ENCODE data around the gene RAD51B.
A peak's percentile ranks its signal among the peaks of the same experiment; 100 is the strongest.

Gene RAD51B

GRCh38 chr14:68460541-68460940 is 641.0 kb downstream of the RAD51B start:
- no peak overlapping the region for H3K4me2 ChIP-seq (ENCODE audit: low read length)
- peak overlapping the region; percentile 80 for H3K27ac ChIP-seq
- H3K9me3 ChIP-seq (ENCODE audit: control insufficient read depth, low read length): no peaks in the 10 kb centered on the region
- no peaks in the 10 kb centered on the region for H3K27me3 ChIP-seq (ENCODE audit: control insufficient read depth, insufficient read depth, low read length)
- peaks cover 31% of the 10 kb centered on the region for H3K4me1 ChIP-seq
- no peak overlapping the region for H3K9ac ChIP-seq
- TF ChIP-seq CTCF (IDR thresholded peaks at IDR 0.05): no peak
- H2AFZ ChIP-seq: no peak overlapping the region
- no peaks in the 10 kb centered on the region for H3K36me3 ChIP-seq (ENCODE audit: control insufficient read depth, insufficient read depth, low read length)
- H3K4me3 ChIP-seq (ENCODE audit: low read depth, low read length): no peak overlapping the region
- H3K79me2 ChIP-seq: no peaks in the 10 kb centered on the region

- Histone ChIP-seq H2AFZ (no peak overlapping the region), H3K9me3 (ENCODE audit: control insufficient read depth, low read length) (no peaks in the 10 kb centered on the region), H3K4me3 (ENCODE audit: low read depth, low read length) (no peak overlapping the region), H3K27ac (peak overlapping the region; percentile 80), H3K79me2 (no peaks in the 10 kb centered on the region), H3K4me1 (peaks cover 31% of the 10 kb centered on the region), H3K9ac (no peak overlapping the region), H3K4me2 (ENCODE audit: low read length) (no peak overlapping the region), H3K36me3 (ENCODE audit: control insufficient read depth, insufficient read depth, low read length) (no peaks in the 10 kb centered on the region), H3K27me3 (ENCODE audit: control insufficient read depth, insufficient read depth, low read length) (no peaks in the 10 kb centered on the region)
- TF ChIP-seq CTCF (IDR thresholded peaks at IDR 0.05): no peak
Measured at GRCh38 chr14:68461086-68461485, 641.5 kb downstream of the RAD51B start.

- Histone ChIP-seq H3K4me2 (ENCODE audit: low read length) (no peak overlapping the region), H3K4me3 (ENCODE audit: low read depth, low read length) (no peak overlapping the region), H2AFZ (no peak overlapping the region), H3K9me3 (ENCODE audit: control insufficient read depth, low read length) (no peaks in the 10 kb centered on the region), H3K27ac (no peak overlapping the region), H3K79me2 (no peaks in the 10 kb centered on the region), H3K36me3 (ENCODE audit: control insufficient read depth, insufficient read depth, low read length) (no peaks in the 10 kb centered on the region), H3K4me1 (peaks cover 31% of the 10 kb centered on the region), H3K9ac (no peak overlapping the region), H3K27me3 (ENCODE audit: control insufficient read depth, insufficient read depth, low read length) (no peaks in the 10 kb centered on the region)
- TF ChIP-seq CTCF (IDR thresholded peaks at IDR 0.05): no peak
Measured at GRCh38 chr14:68462683-68463082, 643.1 kb downstream of the RAD51B start.

GRCh38 chr14:68463299-68463698 is 643.7 kb downstream of the RAD51B start:
- no peak overlapping the region for H3K4me3 ChIP-seq (ENCODE audit: low read depth, low read length)
- peaks cover 26% of the 10 kb centered on the region for H3K4me1 ChIP-seq
- no peak overlapping the region for H3K4me2 ChIP-seq (ENCODE audit: low read length)
- no peaks in the 10 kb centered on the region for H3K27me3 ChIP-seq (ENCODE audit: control insufficient read depth, insufficient read depth, low read length)
- no peak overlapping the region for H2AFZ ChIP-seq
- no peak for TF ChIP-seq CTCF (IDR thresholded peaks at IDR 0.05)
- no peak overlapping the region for H3K27ac ChIP-seq
- no peaks in the 10 kb centered on the region for H3K36me3 ChIP-seq (ENCODE audit: control insufficient read depth, insufficient read depth, low read length)
- H3K9me3 ChIP-seq (ENCODE audit: control insufficient read depth, low read length): no peaks in the 10 kb centered on the region
- H3K9ac ChIP-seq: no peak overlapping the region
- H3K79me2 ChIP-seq: no peaks in the 10 kb centered on the region

- Histone ChIP-seq H3K27ac (no peak overlapping the region), H3K4me2 (ENCODE audit: low read length) (no peak overlapping the region), H3K27me3 (ENCODE audit: control insufficient read depth, insufficient read depth, low read length) (no peaks in the 10 kb centered on the region), H3K9ac (no peak overlapping the region), H3K79me2 (no peaks in the 10 kb centered on the region), H2AFZ (no peak overlapping the region), H3K36me3 (ENCODE audit: control insufficient read depth, insufficient read depth, low read length) (no peaks in the 10 kb centered on the region), H3K9me3 (ENCODE audit: control insufficient read depth, low read length) (no peaks in the 10 kb centered on the region), H3K4me1 (peaks cover 25% of the 10 kb centered on the region), H3K4me3 (ENCODE audit: low read depth, low read length) (no peak overlapping the region)
- no peak for TF ChIP-seq CTCF (IDR thresholded peaks at IDR 0.05)
Measured at GRCh38 chr14:68463705-68464374, 644.3 kb downstream of the RAD51B start.

Data from parathyroid adenoma (tissue), 2 donors.